Stimulated activated naive CD8-positive, alpha-beta T cell treated with anti-CD3 and anti-CD28 coated beads, Interleukin-15, Interleukin-2, amounts not matched to agents 100 ng/mL and 50 ng/mL, for 24 hours (primary cell): Measurements from ENCODE around the gene IGFBP5.

Experiments
- H3K27ac Mint-ChIP-seq: one replicate; pipeline ENCODE4 v1.8.0; 2021; ENCODE audit warnings: mild to moderate bottlenecking, mixed read lengths
- H3K27me3 Mint-ChIP-seq: one replicate; pipeline ENCODE4 v1.8.0; 2021; ENCODE audit warnings: mixed read lengths
- H3K36me3 Mint-ChIP-seq: one replicate; pipeline ENCODE4 v1.8.0; 2021; ENCODE audit warnings: low read depth, mixed read lengths
- H3K4me1 Mint-ChIP-seq: one replicate; pipeline ENCODE4 v1.8.0; 2021; ENCODE audit warnings: low read depth, mixed read lengths
- H3K4me3 Mint-ChIP-seq: one replicate; pipeline ENCODE4 v1.8.0; 2021; ENCODE audit warnings: mild to moderate bottlenecking, mixed read lengths
- H3K9me3 Mint-ChIP-seq: one replicate; pipeline ENCODE4 v1.8.0; 2021; ENCODE audit warnings: mixed read lengths

The IGFBP5 gene

DNA sequence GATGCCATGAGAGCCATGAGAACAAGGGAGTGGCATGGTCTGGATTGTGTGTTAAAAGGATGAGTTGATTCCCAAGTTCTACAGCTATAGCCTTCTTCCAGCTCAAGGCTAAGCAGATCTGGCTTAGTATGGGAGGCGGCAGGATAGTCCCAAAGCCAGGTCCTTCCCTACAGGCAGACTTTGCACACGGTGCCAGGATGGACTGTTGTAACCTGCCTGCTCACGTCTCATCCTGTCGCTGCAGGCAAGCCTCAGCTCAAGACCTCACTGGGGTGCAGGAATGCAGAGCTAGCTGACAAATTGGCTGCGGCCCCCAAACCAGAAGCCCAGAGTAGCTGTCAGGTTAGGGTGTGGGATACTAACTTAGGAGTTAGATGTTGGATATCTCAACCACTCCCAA is 28.8 kb upstream of the IGFBP5 start:
- Mint-ChIP-seq H3K4me1 (no peaks in the 10 kb centered on the region), H3K27ac (no peak overlapping the region), H3K27me3 (no peaks in the 10 kb centered on the region), H3K4me3 (no peak overlapping the region), H3K36me3 (no peaks in the 10 kb centered on the region), H3K9me3 (no peaks in the 10 kb centered on the region)

DNA sequence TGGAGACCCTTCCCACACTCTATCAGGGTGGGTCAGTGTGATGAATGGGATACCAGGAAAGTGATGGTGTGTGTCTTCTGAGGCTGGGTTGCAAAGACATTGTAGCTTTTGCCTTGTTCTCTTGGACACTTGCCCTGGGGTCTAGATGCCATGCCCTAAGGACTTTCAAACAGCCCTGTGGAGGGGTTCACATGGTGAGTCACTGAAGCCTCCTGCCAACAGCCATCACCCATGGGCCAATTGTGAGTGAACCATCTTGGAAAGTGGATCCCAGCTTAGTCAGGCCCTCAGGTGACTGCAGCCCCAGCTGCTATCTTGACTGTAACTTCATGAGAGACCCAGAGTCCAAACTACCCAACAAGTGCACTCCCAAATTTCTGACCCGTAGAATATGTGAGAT is 25.8 kb upstream of the IGFBP5 start:
- Mint-ChIP-seq H3K36me3 (no peaks in the 10 kb centered on the region), H3K27me3 (peaks cover 5% of the 10 kb centered on the region), H3K9me3 (no peaks in the 10 kb centered on the region), H3K4me1 (no peaks in the 10 kb centered on the region), H3K4me3 (no peak overlapping the region), H3K27ac (no peak overlapping the region)

DNA sequence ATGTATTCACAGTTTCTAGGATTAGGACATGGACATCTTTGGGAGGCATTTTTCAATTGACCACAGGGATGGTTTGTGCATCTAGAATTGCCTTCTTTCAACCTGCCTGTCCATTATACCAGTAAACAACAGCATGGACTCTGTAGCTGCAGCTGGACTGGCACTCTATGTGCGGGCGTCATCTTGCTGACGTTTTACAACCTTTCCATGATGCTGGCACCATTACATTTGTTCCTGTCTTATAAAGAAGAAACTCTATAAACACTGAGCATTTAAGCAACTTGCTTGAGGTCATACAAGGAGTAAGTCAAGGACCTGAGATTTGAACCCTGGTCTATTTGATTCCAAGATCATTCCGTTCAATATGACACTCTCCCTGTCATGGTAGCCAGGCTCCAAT is 25.4 kb upstream of the IGFBP5 start:
- H3K9me3 Mint-ChIP-seq: no peaks in the 10 kb centered on the region
- H3K36me3 Mint-ChIP-seq: no peaks in the 10 kb centered on the region
- no peak overlapping the region for H3K4me3 Mint-ChIP-seq
- H3K27me3 Mint-ChIP-seq: peaks cover 5% of the 10 kb centered on the region
- H3K27ac Mint-ChIP-seq: no peak overlapping the region
- H3K4me1 Mint-ChIP-seq: no peaks in the 10 kb centered on the region

DNA sequence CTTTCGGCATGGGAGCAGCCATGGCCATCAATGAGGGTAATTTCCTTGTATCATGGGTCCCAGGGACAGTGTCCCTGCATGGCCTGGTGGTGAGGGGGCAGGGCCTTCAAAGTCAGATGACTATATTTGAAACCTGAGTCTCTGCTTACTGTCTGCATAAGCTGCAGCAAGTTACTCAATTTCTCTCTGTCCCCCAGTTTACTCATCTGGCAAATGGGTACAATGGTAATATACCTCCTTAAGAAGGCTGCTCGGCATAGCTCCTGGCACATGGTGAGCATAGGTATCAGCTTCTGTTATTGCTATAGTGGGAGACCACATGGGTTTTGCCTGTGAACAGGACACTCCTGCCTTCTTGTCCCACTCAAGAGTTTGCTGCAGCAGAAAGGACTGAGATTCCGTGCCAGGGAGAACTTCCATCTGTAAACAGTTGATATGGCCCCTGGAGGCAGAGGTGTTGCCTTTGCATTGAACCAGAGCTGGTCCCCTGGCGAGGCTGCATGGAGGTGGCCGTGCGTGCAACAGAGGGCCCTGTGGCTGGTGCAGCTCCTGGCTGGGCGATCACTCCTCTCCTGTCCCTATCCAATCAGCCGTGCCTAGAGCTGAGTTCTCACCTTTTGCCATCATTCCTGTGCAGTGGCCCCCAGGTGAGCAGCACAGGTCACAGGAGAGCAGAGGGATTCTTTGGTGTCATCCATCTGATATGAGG is 22.7 kb upstream of the IGFBP5 start:
- Mint-ChIP-seq H3K9me3 (no peaks in the 10 kb centered on the region), H3K4me1 (no peaks in the 10 kb centered on the region), H3K27me3 (peaks cover 5% of the 10 kb centered on the region), H3K4me3 (no peak overlapping the region), H3K36me3 (no peaks in the 10 kb centered on the region), H3K27ac (no peak overlapping the region)

DNA sequence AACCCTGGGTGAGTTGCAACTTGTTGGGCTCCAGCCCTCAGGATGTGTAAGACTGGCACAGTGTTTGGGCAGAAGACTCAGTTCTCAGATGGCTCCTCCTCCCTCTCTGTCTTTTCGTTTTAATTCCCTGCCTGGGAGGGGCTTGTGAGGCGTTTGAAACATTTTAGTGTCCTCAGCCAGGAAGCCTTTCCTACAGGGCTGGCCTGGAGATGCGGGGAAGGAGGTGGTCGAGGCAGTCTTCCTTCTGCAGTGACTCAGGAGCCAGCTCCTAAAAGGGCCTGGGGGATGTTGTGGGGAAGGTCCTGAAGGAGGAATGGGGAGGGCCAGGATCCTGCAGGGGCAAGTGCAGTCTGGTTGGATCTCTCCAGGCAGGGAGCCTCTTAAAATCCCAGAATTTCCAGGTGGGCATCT is 22.1 kb upstream of the IGFBP5 start:
- H3K27me3 Mint-ChIP-seq: peaks cover 5% of the 10 kb centered on the region
- H3K4me1 Mint-ChIP-seq: no peaks in the 10 kb centered on the region
- no peaks in the 10 kb centered on the region for H3K36me3 Mint-ChIP-seq
- no peak overlapping the region for H3K4me3 Mint-ChIP-seq
- no peaks in the 10 kb centered on the region for H3K9me3 Mint-ChIP-seq
- H3K27ac Mint-ChIP-seq: no peak overlapping the region

DNA sequence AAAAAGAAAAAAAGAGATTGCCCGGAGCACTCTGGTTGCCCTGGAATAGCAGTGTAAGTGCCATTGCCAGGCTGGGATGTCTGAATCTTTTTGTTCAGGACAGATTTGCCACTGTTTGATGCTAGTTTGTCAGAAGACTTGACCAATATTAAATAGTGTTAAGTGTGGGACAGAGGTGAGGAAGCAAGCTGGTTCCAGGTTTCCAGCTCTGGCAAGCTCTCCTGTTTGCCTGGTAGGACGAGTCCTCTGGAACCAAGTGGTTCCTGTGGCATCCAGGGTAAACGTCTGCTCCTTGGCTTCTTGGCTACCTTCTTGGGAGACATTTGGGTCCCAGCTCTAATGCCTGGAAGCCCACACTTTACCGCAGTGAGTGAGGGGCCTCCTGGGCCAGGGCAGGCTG is 20.8 kb upstream of the IGFBP5 start:
- Mint-ChIP-seq H3K27ac (no peak overlapping the region), H3K9me3 (no peaks in the 10 kb centered on the region), H3K27me3 (peaks cover 5% of the 10 kb centered on the region), H3K4me3 (no peak overlapping the region), H3K4me1 (no peaks in the 10 kb centered on the region), H3K36me3 (no peaks in the 10 kb centered on the region)

DNA sequence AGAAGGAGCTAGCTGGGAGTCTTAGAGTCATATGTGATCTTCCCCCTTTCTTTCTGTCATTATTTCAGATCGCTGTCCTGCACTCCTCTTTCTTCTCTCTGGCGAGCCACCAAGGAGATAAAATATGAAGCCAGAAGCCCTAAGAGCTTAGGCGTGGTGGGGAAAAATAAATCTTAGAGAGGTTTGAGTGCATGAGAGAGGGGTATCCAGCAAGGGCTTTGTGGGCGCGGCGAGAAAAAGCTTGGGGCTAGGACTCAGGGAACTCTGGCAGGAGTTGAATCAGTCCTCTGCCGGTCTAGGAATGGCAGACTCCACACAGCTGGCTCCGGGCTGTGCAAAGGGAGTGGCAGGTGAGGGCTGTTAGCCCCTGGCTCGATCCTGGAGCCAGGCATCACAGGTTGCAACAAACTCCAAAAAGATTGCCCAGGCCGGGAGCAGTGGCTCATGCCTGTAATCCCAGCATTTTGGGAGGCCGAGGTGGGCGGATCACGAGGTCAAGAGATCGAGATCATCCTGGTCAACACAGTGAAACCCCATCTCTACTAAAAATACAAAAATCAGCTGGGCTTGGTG is 20.1 kb upstream of the IGFBP5 start:
- H3K27me3 Mint-ChIP-seq: peaks cover 5% of the 10 kb centered on the region
- H3K36me3 Mint-ChIP-seq: no peaks in the 10 kb centered on the region
- H3K4me3 Mint-ChIP-seq: no peak overlapping the region
- H3K27ac Mint-ChIP-seq: no peak overlapping the region
- H3K4me1 Mint-ChIP-seq: no peaks in the 10 kb centered on the region
- H3K9me3 Mint-ChIP-seq: no peaks in the 10 kb centered on the region

DNA sequence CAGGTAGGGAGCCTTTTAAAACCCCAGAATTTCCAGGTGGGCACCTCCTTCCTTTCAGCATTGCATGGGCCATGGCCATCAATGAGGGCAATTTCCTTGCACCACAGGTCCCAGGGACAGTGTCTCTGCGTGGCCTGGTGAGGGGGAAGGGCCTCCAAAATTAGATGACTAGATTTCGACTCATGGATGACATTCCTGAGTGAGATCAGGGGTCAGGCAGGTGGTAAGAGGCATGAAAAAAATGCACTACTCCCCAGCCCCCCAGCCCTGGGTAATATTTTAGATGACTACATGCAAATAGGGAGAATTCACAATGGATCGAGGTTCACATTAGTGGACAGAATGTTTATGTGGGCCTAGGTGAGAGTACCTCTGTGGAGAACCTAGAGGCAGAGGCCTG is 19.0 kb upstream of the IGFBP5 start:
- Mint-ChIP-seq H3K9me3 (no peaks in the 10 kb centered on the region), H3K27ac (no peak overlapping the region), H3K4me3 (no peak overlapping the region), H3K4me1 (no peaks in the 10 kb centered on the region), H3K27me3 (peaks cover 5% of the 10 kb centered on the region), H3K36me3 (no peaks in the 10 kb centered on the region)

DNA sequence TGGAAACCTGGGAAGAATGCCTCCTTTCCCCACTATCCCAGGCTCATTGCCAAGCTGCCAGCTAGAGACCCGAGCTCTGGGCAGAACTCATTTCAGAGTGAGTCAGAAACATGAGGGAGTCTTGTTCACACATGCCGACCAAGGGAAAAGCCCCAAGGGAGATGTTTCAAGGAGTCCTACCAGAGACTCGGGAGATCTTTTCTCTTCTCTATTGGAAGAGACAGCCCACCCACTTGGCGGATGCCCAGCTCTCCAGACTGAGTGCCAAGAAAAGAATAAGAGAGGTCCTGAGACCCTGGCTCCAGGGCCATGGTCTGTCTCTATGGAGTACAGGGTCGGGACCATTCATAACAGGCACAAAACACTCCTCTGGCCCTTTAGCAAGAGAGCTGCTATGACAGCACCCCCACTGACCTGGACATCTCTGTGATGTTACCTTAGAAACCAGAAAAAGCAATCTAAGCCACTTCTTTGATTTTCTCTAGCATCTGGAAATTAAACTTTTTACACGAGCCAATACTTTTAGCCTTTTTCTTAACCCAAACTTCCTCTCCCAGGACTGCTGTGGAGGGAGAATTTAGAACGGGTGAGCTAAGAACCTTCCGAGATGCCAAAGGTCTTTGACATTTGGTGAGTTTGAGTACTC is 18.5 kb upstream of the IGFBP5 start:
- H3K4me3 Mint-ChIP-seq: no peak overlapping the region
- no peaks in the 10 kb centered on the region for H3K36me3 Mint-ChIP-seq
- no peak overlapping the region for H3K27ac Mint-ChIP-seq
- peaks cover 5% of the 10 kb centered on the region for H3K27me3 Mint-ChIP-seq
- H3K9me3 Mint-ChIP-seq: no peaks in the 10 kb centered on the region
- no peaks in the 10 kb centered on the region for H3K4me1 Mint-ChIP-seq

DNA sequence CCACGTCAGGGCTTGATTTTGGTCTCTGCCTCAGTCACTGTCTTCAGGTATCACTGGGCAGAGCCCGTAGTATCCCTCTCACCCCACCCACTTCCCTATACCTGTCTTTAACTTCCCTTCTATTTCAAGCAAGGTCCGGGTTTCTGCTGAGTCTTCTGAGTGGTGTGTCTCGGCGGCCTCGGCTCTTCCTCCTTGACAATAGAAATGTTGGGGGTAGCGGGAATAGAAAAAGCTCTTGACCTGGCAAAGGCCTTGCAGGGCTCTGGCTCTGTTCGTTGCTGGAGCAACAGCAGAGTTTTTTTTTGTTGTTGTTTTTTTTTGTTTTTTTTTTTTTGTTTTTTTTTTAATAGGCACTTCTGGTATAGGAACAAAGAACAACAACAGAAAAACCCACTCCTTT is 16.0 kb upstream of the IGFBP5 start:
- no peaks in the 10 kb centered on the region for H3K36me3 Mint-ChIP-seq
- no peaks in the 10 kb centered on the region for H3K27me3 Mint-ChIP-seq
- H3K9me3 Mint-ChIP-seq: no peaks in the 10 kb centered on the region
- no peak overlapping the region for H3K27ac Mint-ChIP-seq
- no peak overlapping the region for H3K4me3 Mint-ChIP-seq
- H3K4me1 Mint-ChIP-seq: no peaks in the 10 kb centered on the region

DNA sequence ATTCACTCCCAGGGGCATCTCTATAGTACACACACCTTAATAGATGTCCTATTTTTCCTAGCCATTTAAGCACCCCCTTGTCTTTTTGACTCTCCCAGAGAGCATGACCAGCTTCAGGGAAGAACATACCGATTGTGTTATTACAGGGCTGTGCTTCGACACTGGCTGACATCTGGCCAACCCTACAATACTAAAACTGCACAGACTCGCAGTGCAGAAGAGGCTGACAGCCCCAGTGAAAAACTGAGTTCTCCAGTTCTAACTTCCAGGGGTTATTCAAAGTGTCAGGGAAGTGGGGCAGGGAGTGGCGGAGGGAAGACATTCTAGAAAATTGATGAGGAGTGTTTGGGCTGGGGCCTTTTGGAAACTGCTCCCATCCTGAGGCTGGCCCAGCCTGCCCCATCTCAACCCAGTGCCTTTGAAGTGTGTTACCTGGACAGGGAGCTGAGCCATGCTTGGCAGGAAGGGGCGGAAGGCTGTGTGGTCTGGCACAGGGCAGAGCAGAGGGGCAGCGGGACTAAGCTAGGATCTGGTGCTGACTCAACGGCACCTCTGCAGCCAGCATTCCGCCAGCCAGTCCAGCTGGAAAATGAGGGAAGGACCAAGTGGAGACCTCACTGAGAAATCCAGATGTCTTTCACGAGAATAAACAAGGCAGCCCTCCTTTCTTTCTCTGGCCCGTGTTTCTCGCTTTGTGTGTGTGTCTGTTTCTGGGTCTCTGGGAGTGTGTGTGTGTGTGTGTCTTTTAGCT is 15.4 kb upstream of the IGFBP5 start:
- no peaks in the 10 kb centered on the region for H3K27me3 Mint-ChIP-seq
- no peak overlapping the region for H3K27ac Mint-ChIP-seq
- no peak overlapping the region for H3K4me3 Mint-ChIP-seq
- no peaks in the 10 kb centered on the region for H3K4me1 Mint-ChIP-seq
- H3K36me3 Mint-ChIP-seq: no peaks in the 10 kb centered on the region
- H3K9me3 Mint-ChIP-seq: no peaks in the 10 kb centered on the region

DNA sequence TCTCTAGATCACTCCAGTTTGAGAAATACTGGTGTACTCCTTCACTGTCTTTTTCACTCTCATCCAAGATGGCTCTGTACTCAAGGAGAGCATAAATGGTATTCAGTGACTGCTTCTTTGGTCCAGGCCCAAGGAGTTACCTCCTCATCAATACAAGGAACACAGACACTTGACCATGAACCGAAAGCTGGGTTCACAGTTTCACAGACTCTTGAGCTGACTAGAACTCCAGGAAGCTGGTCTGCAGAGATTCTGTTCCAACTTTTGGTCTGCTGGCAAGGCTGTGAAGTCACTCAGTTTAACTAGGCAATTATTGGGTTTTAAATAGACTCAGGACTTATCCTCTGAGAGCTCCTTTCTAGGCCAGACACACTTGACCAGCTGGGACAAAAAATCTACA is 7.4 kb upstream of the IGFBP5 start:
- Mint-ChIP-seq H3K4me1 (no peaks in the 10 kb centered on the region), H3K27ac (no peak overlapping the region), H3K27me3 (peaks cover 14% of the 10 kb centered on the region), H3K9me3 (no peaks in the 10 kb centered on the region), H3K36me3 (no peaks in the 10 kb centered on the region), H3K4me3 (no peak overlapping the region)

DNA sequence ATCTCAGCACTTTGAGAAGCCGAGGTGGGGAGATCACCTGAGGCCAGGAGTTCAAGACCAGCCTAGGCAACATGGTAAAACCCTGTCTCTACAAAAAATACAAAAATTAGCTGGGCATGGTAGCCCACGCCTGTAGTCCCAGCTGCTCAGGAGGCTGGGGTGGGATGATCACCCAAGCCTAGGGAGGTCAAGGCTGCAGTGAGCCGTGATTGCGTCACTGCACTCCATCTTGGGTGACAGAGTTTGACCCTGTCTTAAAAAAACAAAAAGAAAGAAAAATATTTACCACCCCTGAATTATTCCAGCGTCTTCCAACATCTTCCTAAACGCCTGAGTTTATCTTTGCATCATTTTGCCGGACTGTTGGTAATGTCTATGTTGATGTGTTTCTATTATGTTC is 6.2 kb upstream of the IGFBP5 start:
- H3K36me3 Mint-ChIP-seq: no peaks in the 10 kb centered on the region
- H3K27me3 Mint-ChIP-seq: peaks cover 14% of the 10 kb centered on the region
- no peaks in the 10 kb centered on the region for H3K9me3 Mint-ChIP-seq
- H3K4me3 Mint-ChIP-seq: no peak overlapping the region
- H3K4me1 Mint-ChIP-seq: no peaks in the 10 kb centered on the region
- H3K27ac Mint-ChIP-seq: no peak overlapping the region

DNA sequence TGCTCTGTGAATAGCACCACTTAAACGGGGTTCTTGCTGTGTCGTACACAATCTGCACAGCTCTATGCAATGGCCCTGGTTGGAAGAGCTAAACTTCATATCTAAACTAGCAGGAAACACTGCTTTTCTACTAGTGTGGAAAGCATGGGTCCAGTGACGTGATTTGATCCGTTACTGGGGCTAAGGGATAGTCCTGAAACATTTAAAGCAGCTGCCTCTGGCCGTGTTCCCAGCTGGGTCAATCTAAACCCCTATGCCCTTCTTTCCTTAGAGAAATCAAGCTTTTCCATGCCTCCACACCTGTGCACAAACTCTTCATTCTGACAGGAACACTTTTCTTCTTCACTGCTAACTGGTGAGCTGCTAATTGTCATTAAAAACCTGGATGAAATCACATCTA is 5.4 kb upstream of the IGFBP5 start:
- Mint-ChIP-seq H3K27ac (no peak overlapping the region), H3K27me3 (peaks cover 22% of the 10 kb centered on the region), H3K36me3 (no peaks in the 10 kb centered on the region), H3K4me3 (no peak overlapping the region), H3K4me1 (no peaks in the 10 kb centered on the region), H3K9me3 (no peaks in the 10 kb centered on the region)

DNA sequence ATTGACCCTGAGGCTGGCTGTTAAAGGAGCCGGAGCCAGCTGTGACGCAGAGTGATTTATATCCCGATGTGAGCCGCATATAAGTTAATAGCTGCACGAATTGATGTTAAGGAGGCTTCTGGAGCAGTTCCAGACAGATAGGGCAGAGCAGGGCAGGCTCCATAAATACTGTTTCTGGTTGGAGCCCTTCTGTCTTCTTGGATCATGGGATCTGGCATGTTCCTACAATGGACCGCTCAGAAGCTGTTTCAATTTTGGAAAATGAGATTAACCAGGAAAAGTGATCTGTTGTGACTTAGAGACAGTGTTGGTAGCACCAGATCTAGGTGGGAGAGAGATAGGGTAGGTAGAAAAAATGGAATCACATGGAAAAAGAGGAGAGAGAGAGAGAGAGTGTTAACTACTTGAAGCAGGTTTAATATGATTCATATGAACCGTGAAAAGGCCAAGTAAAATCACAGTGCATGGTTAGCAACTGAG is 4.8 kb upstream of the IGFBP5 start:
- H3K4me3 Mint-ChIP-seq: no peak overlapping the region
- no peaks in the 10 kb centered on the region for H3K9me3 Mint-ChIP-seq
- no peak overlapping the region for H3K27ac Mint-ChIP-seq
- peaks cover 25% of the 10 kb centered on the region for H3K27me3 Mint-ChIP-seq
- no peaks in the 10 kb centered on the region for H3K4me1 Mint-ChIP-seq
- no peaks in the 10 kb centered on the region for H3K36me3 Mint-ChIP-seq
